Body of pancreas (tissue), 4 donors: ENCODE results near the gene KCNJ10. TPM values are rescaled to one million over a fixed set of nuclear protein-coding genes. Genes with fewer than 3 reads are reported as not detected.

Experiments used
- ATAC-seq: fragments of 150-250 bp; one replicate; pipeline ENCODE4 v1.9.1; 2016
- DNase-seq, 4 donors: peaks; one replicate each; pipeline ENCODE4 v3.0.0-alpha.2; 2019
- H3K27ac ChIP-seq, 4 donors: fragments of 200-600 bp; sonication (generic); 1 replicate in 3 of 4; 2 replicates in 1 of 4; pipeline versions ENCODE4 v1.5.1 to v1.6.1; 2016 to 2019; ENCODE audit warnings: mild to moderate bottlenecking in 1 of 4, mixed read lengths in 1 of 4, moderate library complexity in 1 of 4
- H3K27me3 ChIP-seq, 2 donors: fragments of 200-600 bp; sonication (generic); one replicate each; pipeline ENCODE4 v1.6.0; 2016; ENCODE audit warnings: mild to moderate bottlenecking in 1 of 2
- H3K36me3 ChIP-seq, 2 donors: fragments of 200-600 bp; sonication (generic); replicated peaks in 1 of 2; 2 replicates each; pipeline ENCODE4 v1.5.1; 2016; ENCODE audit warnings: low read depth in 2 of 2; ENCODE audit not compliant: insufficient read depth in 1 of 2
- H3K4me1 ChIP-seq: fragments of 200-600 bp; sonication (generic); one replicate; pipeline ENCODE4 v1.6.0; 2016
- H3K4me3 ChIP-seq, 2 donors: fragments of 200-600 bp; sonication (generic); 1 replicate in 1 of 2; 2 replicates in 1 of 2; pipeline ENCODE4 v1.5.1; 2016 to 2019
- H3K9me3 ChIP-seq, 3 donors: fragments of 200-600 bp; sonication (generic); 1 replicate in 2 of 3; 2 replicates in 1 of 3; pipeline ENCODE4 v1.5.1; 2016
- CTCF ChIP-seq, 7 experiments: fragments of 450-650 bp in 4 of 7; fragments of 200-600 bp in 3 of 7; sonication (generic) in 3 of 7; IDR thresholded peaks; one replicate each; pipeline ENCODE4 v1.5.1; 2016 to 2019; ENCODE audit warnings: antibody characterized with exemption in 7 of 7
- POLR2A ChIP-seq, 3 donors: fragments of 450-650 bp; IDR thresholded peaks; one replicate each; pipeline ENCODE4 v1.6.1; 2016; ENCODE audit warnings: antibody characterized with exemption in 3 of 3, mild to moderate bottlenecking in 2 of 3
- WGBS, 2 donors: methylation state at CpG; one replicate each; pipeline ENCODE4 v1.1.5; 2017; 5-methylcytosine and 5-hydroxymethylcytosine counted together
- intact Hi-C: fragments of 100-400 bp; cut with DNase I; formaldehyde crosslinking; loops from one replicate; pipeline ENCODE4 v1.15.1; 2023
- total RNA-seq, 2 donors: library from RNA; depleted of rRNA; stranded (reverse); fragments of >200 nt; gene quantifications; one replicate each; pipeline ENCODE4 v1.1.0, GENCODE V29; 2016

The KCNJ10 gene
- total RNA-seq, 2 donors from 2014 or later = not detected

- Histone ChIP-seq H3K4me1 (no peaks in the 10 kb centered on the region), H3K36me3 (no peaks in the 10 kb centered on the region), H3K27me3 (no peaks in the 10 kb centered on the region), H3K27ac (no peak overlapping the region), H3K4me3 (no peak overlapping the region), H3K9me3 (no peaks in the 10 kb centered on the region)
- intact Hi-C loops = no loop called here
- WGBS, 2 donors = 86 to 94% methylated on average over 1 of the region's 1 CpG
- TF ChIP-seq POLR2A (IDR thresholded peaks at IDR 0.05) (no peak), CTCF (IDR thresholded peaks at IDR 0.05) (no peak)
- DNase-seq (no peak), ATAC-seq (no peak)
Observed at GRCh38 chr1:159986531-159986930, 83.4 kb downstream of the KCNJ10 start.

- intact Hi-C loops = no loop called here
- Histone ChIP-seq H3K9me3 (no peaks in the 10 kb centered on the region), H3K4me3 (no peak overlapping the region), H3K36me3 (no peaks in the 10 kb centered on the region), H3K27me3 (no peaks in the 10 kb centered on the region), H3K4me1 (no peaks in the 10 kb centered on the region), H3K27ac (no peak overlapping the region)
- 73 to 85% methylated on average over 2 of the region's 2 CpGs for WGBS, 2 donors
- TF ChIP-seq POLR2A (IDR thresholded peaks at IDR 0.05) (no peak), CTCF (IDR thresholded peaks at IDR 0.05) (no peak)
- DNase-seq (no peak), ATAC-seq (no peak)
Observed at GRCh38 chr1:159986093-159986492, 83.9 kb downstream of the KCNJ10 start.

- Histone ChIP-seq H3K9me3 (no peaks in the 10 kb centered on the region), H3K27me3 (no peaks in the 10 kb centered on the region), H3K36me3 (no peaks in the 10 kb centered on the region), H3K27ac (no peak overlapping the region), H3K4me1 (no peaks in the 10 kb centered on the region), H3K4me3 (no peak overlapping the region)
- DNase-seq (no peak), ATAC-seq (no peak)
- intact Hi-C loops = no loop called here
- WGBS, 2 donors = 77 to 90% methylated on average over 4 to 6 of the region's 6 CpGs
- TF ChIP-seq POLR2A (IDR thresholded peaks at IDR 0.05) = no peak
- no peak for TF ChIP-seq CTCF (IDR thresholded peaks at IDR 0.05)
Observed at GRCh38 chr1:159985473-159985872, 84.5 kb downstream of the KCNJ10 start.

GRCh38 chr1:159983681-159984080 is 86.3 kb downstream of the KCNJ10 start:
- intact Hi-C loops = no loop called here
- Histone ChIP-seq H3K36me3 (no peaks in the 10 kb centered on the region), H3K27me3 (no peaks in the 10 kb centered on the region), H3K9me3 (no peaks in the 10 kb centered on the region), H3K4me1 (no peaks in the 10 kb centered on the region), H3K4me3 (no peak overlapping the region), H3K27ac (no peak overlapping the region)
- TF ChIP-seq CTCF (IDR thresholded peaks at IDR 0.05) = no peak
- TF ChIP-seq POLR2A (IDR thresholded peaks at IDR 0.05) = no peak
- no peak for DNase-seq
- ATAC-seq = no peak
- WGBS, 2 donors = 65 to 68% methylated on average over 5 of the region's 5 CpGs

GRCh38 chr1:159982280-159982679 is 87.7 kb downstream of the KCNJ10 start:
- WGBS, 2 donors = 72 to 89% methylated on average over 5 to 6 of the region's 6 CpGs
- intact Hi-C loops = no loop called here
- H3K9me3 ChIP-seq = no peaks in the 10 kb centered on the region
- no peak overlapping the region for H3K27ac ChIP-seq
- no peaks in the 10 kb centered on the region for H3K4me1 ChIP-seq
- H3K27me3 ChIP-seq = no peaks in the 10 kb centered on the region
- ATAC-seq = no peak
- H3K4me3 ChIP-seq = no peak overlapping the region
- TF ChIP-seq CTCF (IDR thresholded peaks at IDR 0.05) = no peak
- no peak for TF ChIP-seq POLR2A (IDR thresholded peaks at IDR 0.05)
- DNase-seq = no peak
- H3K36me3 ChIP-seq = no peaks in the 10 kb centered on the region
